Ovary (tissue), 10 donors: ENCODE data around the gene GUCY1B1. TPM values are rescaled to one million over a fixed set of nuclear protein-coding genes. Genes with fewer than 3 reads are reported as not detected.

Experiments used
- DNase-seq, 5 donors: peaks; one replicate each; pipeline ENCODE4 v3.0.0-alpha.2; 2019 to 2020
- H3K27ac ChIP-seq, 2 donors: fragments of 200-600 bp; one replicate each; pipeline versions ENCODE4 v1.5.1 to v1.8.0; 2019 to 2022
- H3K27me3 ChIP-seq: fragments of 200-600 bp; one replicate; pipeline ENCODE4 v1.8.0; 2022
- H3K36me3 ChIP-seq: fragments of 200-600 bp; sonication (generic); one replicate; pipeline ENCODE4 v1.5.1; 2019
- H3K4me1 ChIP-seq: one replicate; pipeline ENCODE4 v1.8.1; 2013; ENCODE audit warnings: mild to moderate bottlenecking, moderate library complexity; ENCODE audit not compliant: insufficient read depth
- H3K4me3 ChIP-seq: fragments of 200-600 bp; sonication (generic); one replicate; pipeline ENCODE4 v1.5.1; 2017
- H3K9me3 ChIP-seq, 2 donors: fragments of 200-600 bp in 1 of 2; sonication (generic) in 1 of 2; one replicate each; pipeline versions ENCODE4 v1.5.1 to v1.8.1; 2013 to 2019; ENCODE audit warnings: mild to moderate bottlenecking in 1 of 2, moderate library complexity in 1 of 2
- CTCF ChIP-seq, 3 donors: fragments of 450-650 bp in 2 of 3; fragments of 200-600 bp in 1 of 3; IDR thresholded peaks; one replicate each; pipeline versions ENCODE4 v1.5.1 to v1.8.0; 2016 to 2022; ENCODE audit warnings: antibody characterized with exemption in 3 of 3, mild to moderate bottlenecking in 1 of 3
- EP300 ChIP-seq: sonication (generic); formaldehyde crosslinking; IDR thresholded peaks from one replicate; pipeline ENCODE4 v1.6.1; 2017; ENCODE audit warnings: antibody characterized with exemption
- POLR2A ChIP-seq: fragments of 450-650 bp; IDR thresholded peaks from one replicate; pipeline ENCODE4 v1.6.1; 2017; ENCODE audit warnings: antibody characterized with exemption, mild to moderate bottlenecking, moderate library complexity
- WGBS, 3 donors: extraction: QIAGEN DNeasy Blood & Tissue Kit in 1 of 3; methylation state at CpG; one replicate each; pipeline versions ENCODE4 v1.1.5 to v1.1.7; 2013 to 2017; 5-methylcytosine and 5-hydroxymethylcytosine counted together
- intact Hi-C, 4 donors: fragments of 100-400 bp; cut with DNase I; formaldehyde crosslinking; loops; one replicate each; pipeline versions ENCODE4 v1.11.0 to v1.15.1; 2022 to 2023
- long read RNA-seq, 3 donors: library from polyadenylated mRNA in 2 of 3; unstranded in 2 of 3; transcript quantifications; one replicate each; pipeline ENCODE4 v2.0.0 and lab custom pipeline, GENCODE V29; 2021 to 2026
- polyA plus RNA-seq, 2 donors: library from polyadenylated mRNA; stranded (reverse); fragments of 200-250 nt in 1 of 2; fragments of 350-450 nt in 1 of 2; fragmentation: Illumina TruSeq in 1 of 2; extraction: RNeasy Lipid Tissue Mini Kit (QIAGEN cat#74804) in 1 of 2; gene quantifications; one replicate each; pipeline ENCODE4 v1.2.3, GENCODE V29; 2013 to 2014
- total RNA-seq, 7 donors: library from RNA; depleted of rRNA in 2 of 7; stranded (reverse); fragments of >200 nt in 2 of 7; fragmentation: NEBNext Ultra II Directional in 3 of 7; extraction: Animal tissue kit (Norgen Biotek cat#: 25700) in 3 of 7; gene quantifications; one replicate each; pipeline versions ENCODE4 v1.1.0 to v1.2.4, GENCODE V29; 2016 to 2023
- donor health status: DM: no; HTN: no; CAD: no; lungs with moderate emphysema.
- donor health status: DM: no; HTN: no; CAD: no.
- donor health status: Bipolar disorder and iron deficiency.
- donor health status: DM: yes; HTN: yes; CAD: no.
- donor health status: DM: no; HTN: no; CAD: no.
- donor health status: DM: yes; HTN: yes; CAD: no.

Gene GUCY1B1
- 1 to 10 TPM; 3.6 to 9.2 (median 5.5) TPM for total RNA-seq
- 10 to 100 TPM in 1 of 2 donors, 1 to 10 TPM in 1; 7.7 to 17.9 TPM for polyA plus RNA-seq
- long read RNA-seq, donor 1, partial matches to known transcripts, result 7 of 9 reads
- long read RNA-seq, donor 1, other reads (novel, unspliced or antisense), result 0 of 9 reads
- long read RNA-seq, donor 2, partial matches to known transcripts, result 13 of 16 reads
- long read RNA-seq, donor 2, other reads (novel, unspliced or antisense), result 0 of 16 reads
- long read RNA-seq, donor 3, transcript GUCY1B1-201 (14 exons, 3,124 nt), result major isoform, 18 of 27 reads
- long read RNA-seq, donor 3, partial matches to known transcripts, result 3 of 27 reads
- long read RNA-seq, donor 3, other reads (novel, unspliced or antisense), result 4 of 27 reads

GRCh38 chr4:155758481-155759371 lies at the start of gene GUCY1B1:
Gene GUCY1B1, plus strand, starts transcription at chr4:155759021. Its CDS starts 120 bp downstream, at chr4:155759141.
- Histone ChIP-seq H3K27me3 (no peaks in the 10 kb centered on the region), H3K9me3 (no peaks in the 10 kb centered on the region), H3K36me3 (no peaks in the 10 kb centered on the region), H3K27ac (peak within 1 kb of the TSS; percentile 18 to 69), H3K4me3 (peak within 1 kb of the TSS; percentile 58), H3K4me1 (no peaks in the 10 kb centered on the region)
- DNase-seq, result peak; percentile 81 to 94 (median 92)
- intact Hi-C loops, result loop anchor here in 1 of 4 donors (5.0 to 10.0 kb wide), 2 partner anchors 64 to 146 kb away; no protein-coding TSS in a partner anchor
- WGBS, 3 donors, result 6 to 11% (median 8%) methylated on average over 36 to 51 of the region's 51 CpGs
- TF ChIP-seq POLR2A (no peak), CTCF (IDR thresholded peaks at IDR 0.05) (peak; percentile 22 to 56 (median 31))

- 9 to 22% (median 12%) methylated on average over 4 of the region's 4 CpGs for WGBS, 3 donors
- intact Hi-C loops, result no loop called here
- Histone ChIP-seq H3K4me1 (no peaks in the 10 kb centered on the region), H3K9me3 (no peaks in the 10 kb centered on the region), H3K4me3 (no peak overlapping the region), H3K36me3 (no peaks in the 10 kb centered on the region), H3K27me3 (no peaks in the 10 kb centered on the region), H3K27ac (no peak overlapping the region)
- no peak for DNase-seq
- no peak for TF ChIP-seq POLR2A
- no peak for TF ChIP-seq EP300
- no peak for TF ChIP-seq CTCF (IDR thresholded peaks at IDR 0.05)
Measured at GRCh38 chr4:155709918-155710317, 48.9 kb upstream of the GUCY1B1 start.

- no peak for DNase-seq
Measured at GRCh38 chr4:155711556-155711955, 47.3 kb upstream of the GUCY1B1 start.

More at GRCh38 chr4:155711556-155711955, 47.3 kb upstream of the GUCY1B1 start:
- TF ChIP-seq EP300 (no peak), POLR2A (no peak), CTCF (IDR thresholded peaks at IDR 0.05) (no peak)
- intact Hi-C loops, result no loop called here
- 34 to 49% (median 35%) methylated on average over 1 of the region's 1 CpG for WGBS, 3 donors
- Histone ChIP-seq H3K4me3 (no peak overlapping the region), H3K4me1 (no peaks in the 10 kb centered on the region), H3K27ac (no peak overlapping the region), H3K27me3 (no peaks in the 10 kb centered on the region), H3K9me3 (no peaks in the 10 kb centered on the region), H3K36me3 (no peaks in the 10 kb centered on the region)
